ENCODE results near the gene MED22.

DNA sequence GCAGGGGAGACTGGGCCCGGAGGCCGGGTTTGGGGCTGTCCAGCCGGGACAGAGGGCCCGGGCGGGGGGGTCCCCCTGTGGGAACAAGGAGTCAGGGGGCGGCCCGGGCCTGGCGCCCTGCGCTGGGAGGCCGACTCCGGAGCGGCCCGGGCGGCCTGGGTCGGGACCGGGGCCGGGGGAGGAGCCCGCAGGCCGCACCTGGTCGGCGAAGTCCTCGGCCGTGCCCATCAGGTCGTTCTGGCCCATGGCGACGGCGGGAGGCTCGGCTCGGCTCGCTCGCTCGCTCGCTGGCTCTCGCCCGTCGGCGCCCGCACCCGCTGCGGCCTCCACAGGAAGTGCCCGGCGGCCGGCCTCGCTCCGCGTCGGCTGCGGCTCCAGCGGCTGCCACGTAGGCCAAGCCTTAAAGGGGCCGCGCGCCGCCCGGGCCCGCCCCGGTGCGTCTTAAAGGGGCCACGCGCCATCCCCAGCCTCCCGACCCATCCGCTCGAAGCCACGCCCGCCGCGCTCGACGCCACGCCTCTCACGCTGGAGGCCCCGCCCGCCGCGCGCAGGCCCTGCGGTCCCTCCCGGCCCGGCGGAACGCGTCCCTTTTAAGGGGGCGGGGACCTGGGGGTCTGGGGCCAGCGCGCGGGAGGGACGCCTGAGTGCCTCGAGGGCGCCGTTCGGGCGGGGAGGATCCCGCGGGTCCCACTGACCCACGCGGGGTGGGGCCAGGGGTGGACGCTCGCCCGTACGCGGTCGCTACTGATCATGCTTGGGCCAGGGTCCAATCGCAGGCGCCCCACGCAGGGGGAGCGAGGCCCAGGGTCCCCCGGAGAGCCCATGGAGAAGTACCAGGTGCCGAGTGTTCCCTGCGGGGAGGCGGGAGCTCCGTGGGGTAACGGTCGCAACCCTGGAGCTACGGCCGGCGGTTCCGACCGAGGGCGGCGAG lies 28.1 kb upstream of the MED22 start, which contains the start of the genes STKLD1 and SURF4:
- TF ChIP-seq, protein P1, sequence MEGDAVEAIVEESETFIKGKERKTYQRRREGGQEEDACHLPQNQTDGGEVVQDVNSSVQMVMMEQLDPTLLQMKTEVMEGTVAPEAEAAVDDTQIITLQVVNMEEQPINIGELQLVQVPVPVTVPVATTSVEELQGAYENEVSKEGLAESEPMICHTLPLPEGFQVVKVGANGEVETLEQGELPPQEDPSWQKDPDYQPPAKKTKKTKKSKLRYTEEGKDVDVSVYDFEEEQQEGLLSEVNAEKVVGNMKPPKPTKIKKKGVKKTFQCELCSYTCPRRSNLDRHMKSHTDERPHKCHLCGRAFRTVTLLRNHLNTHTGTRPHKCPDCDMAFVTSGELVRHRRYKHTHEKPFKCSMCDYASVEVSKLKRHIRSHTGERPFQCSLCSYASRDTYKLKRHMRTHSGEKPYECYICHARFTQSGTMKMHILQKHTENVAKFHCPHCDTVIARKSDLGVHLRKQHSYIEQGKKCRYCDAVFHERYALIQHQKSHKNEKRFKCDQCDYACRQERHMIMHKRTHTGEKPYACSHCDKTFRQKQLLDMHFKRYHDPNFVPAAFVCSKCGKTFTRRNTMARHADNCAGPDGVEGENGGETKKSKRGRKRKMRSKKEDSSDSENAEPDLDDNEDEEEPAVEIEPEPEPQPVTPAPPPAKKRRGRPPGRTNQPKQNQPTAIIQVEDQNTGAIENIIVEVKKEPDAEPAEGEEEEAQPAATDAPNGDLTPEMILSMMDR (IDR thresholded peaks at IDR 0.05), result no peak
- no peak for TF ChIP-seq ZFX (IDR thresholded peaks at IDR 0.05; ENCODE audit: borderline replicate concordance)

Measured in 22Rv1 (cell line).